Fibroblast of skin of right quadriceps (primary cell): ENCODE measurements around the gene TNS3.

Experiments used
- DNase-seq: peaks from one replicate; pipeline ENCODE4 v3.0.0-alpha.2; 2013

Gene TNS3

GRCh38 chr7:47314728-47315607 lies 266.9 kb downstream of the TNS3 start:
- peak; percentile 74 for DNase-seq

GRCh38 chr7:47314248-47314647 lies 267.7 kb downstream of the TNS3 start:
- no peak for DNase-seq

- DNase-seq = no peak
These were observed 268.3 kb downstream of the TNS3 start for GRCh38 chr7:47313564-47313963.

- no peak for DNase-seq
These were observed 270.0 kb downstream of the TNS3 start for GRCh38 chr7:47311891-47312290.

- DNase-seq = no peak
These were observed 271.9 kb downstream of the TNS3 start for GRCh38 chr7:47310020-47310419.

- no peak for DNase-seq
These were observed 273.1 kb downstream of the TNS3 start for GRCh38 chr7:47308808-47309207.

GRCh38 chr7:47307311-47307710 lies 274.6 kb downstream of the TNS3 start:
- no peak for DNase-seq

- no peak for DNase-seq
These were observed 276.9 kb downstream of the TNS3 start for GRCh38 chr7:47304727-47305719.

GRCh38 chr7:47303695-47304453 lies 278.0 kb downstream of the TNS3 start:
- no peak for DNase-seq

- no peak for DNase-seq
These were observed 278.8 kb downstream of the TNS3 start for GRCh38 chr7:47303014-47303694.

- no peak for DNase-seq
These were observed 279.4 kb downstream of the TNS3 start for GRCh38 chr7:47302560-47302959.

- DNase-seq = no peak
These were observed 280.1 kb downstream of the TNS3 start for GRCh38 chr7:47301657-47302295.

GRCh38 chr7:47301105-47301477 lies 280.8 kb downstream of the TNS3 start:
- no peak for DNase-seq

- no peak for DNase-seq
These were observed 281.3 kb downstream of the TNS3 start for GRCh38 chr7:47300472-47301104.

- no peak for DNase-seq
These were observed 282.4 kb downstream of the TNS3 start for GRCh38 chr7:47299496-47299895.

- no peak for DNase-seq
These were observed 283.3 kb downstream of the TNS3 start for GRCh38 chr7:47298636-47299035.

- DNase-seq = no peak
These were observed 284.8 kb downstream of the TNS3 start for GRCh38 chr7:47297120-47297519.

GRCh38 chr7:47295606-47296005 lies 286.3 kb downstream of the TNS3 start:
- no peak for DNase-seq

- DNase-seq = no peak
These were observed 287.2 kb downstream of the TNS3 start for GRCh38 chr7:47294556-47295222.

- DNase-seq = peak; percentile 18
These were observed 287.9 kb downstream of the TNS3 start for GRCh38 chr7:47293884-47294555.
